ENCODE results near the gene GLRX5.

Gene GLRX5

GRCh38 chr14:95534299-95535225 lies at the start of gene GLRX5:
Gene GLRX5 (plus strand): TSS chr14:95535050. CDS start chr14:95535090, 40 bp downstream.
- peak within 1 kb of the TSS; percentile 83 to 87 for H3K9ac ChIP-seq (ENCODE audit: low read length in 2 of 2)
- no peaks in the 10 kb centered on the region for H3K27me3 ChIP-seq (ENCODE audit: control insufficient read depth in 1 of 2, insufficient read depth in 2 of 2, low read length in 2 of 2)
- H3K36me3 ChIP-seq (ENCODE audit: control insufficient read depth in 2 of 2, insufficient read depth in 2 of 2, low read length in 2 of 2): peaks cover 0 to 6% of the 10 kb centered on the region in 2 donors
- H3K27ac ChIP-seq (ENCODE audit: low read length): peak within 1 kb of the TSS; percentile 64
- no peaks in the 10 kb centered on the region for H3K9me3 ChIP-seq (ENCODE audit: control insufficient read depth in 2 of 2, low read length in 2 of 2)
- H3K4me1 ChIP-seq (ENCODE audit: control insufficient read depth, insufficient read depth, low read length): peaks cover 35% of the 10 kb centered on the region
- peak within 1 kb of the TSS; percentile 93 to 96 for H3K4me3 ChIP-seq (ENCODE audit: low read length in 2 of 2)

- Histone ChIP-seq H3K4me3 (ENCODE audit: low read length in 2 of 2) (no peak overlapping the region), H3K9ac (ENCODE audit: low read length in 2 of 2) (no peak overlapping the region), H3K4me1 (ENCODE audit: control insufficient read depth, insufficient read depth, low read length) (peaks cover 46% of the 10 kb centered on the region), H3K27me3 (ENCODE audit: control insufficient read depth in 1 of 2, insufficient read depth in 2 of 2, low read length in 2 of 2) (peaks cover 6 to 16% of the 10 kb centered on the region in 2 donors), H3K27ac (ENCODE audit: low read length) (no peak overlapping the region), H3K36me3 (ENCODE audit: control insufficient read depth in 2 of 2, insufficient read depth in 2 of 2, low read length in 2 of 2) (no peaks in the 10 kb centered on the region), H3K9me3 (ENCODE audit: control insufficient read depth in 2 of 2, low read length in 2 of 2) (no peaks in the 10 kb centered on the region)
Measured at GRCh38 chr14:95485222-95485819, 49.5 kb upstream of the GLRX5 start.

- no peak overlapping the region for H3K9ac ChIP-seq (ENCODE audit: low read length in 2 of 2)
- H3K9me3 ChIP-seq (ENCODE audit: control insufficient read depth in 2 of 2, low read length in 2 of 2): no peaks in the 10 kb centered on the region
- peaks cover 45% of the 10 kb centered on the region for H3K4me1 ChIP-seq (ENCODE audit: control insufficient read depth, insufficient read depth, low read length)
- H3K27ac ChIP-seq (ENCODE audit: low read length): no peak overlapping the region
- no peak overlapping the region for H3K4me3 ChIP-seq (ENCODE audit: low read length in 2 of 2)
- H3K36me3 ChIP-seq (ENCODE audit: control insufficient read depth in 2 of 2, insufficient read depth in 2 of 2, low read length in 2 of 2): no peaks in the 10 kb centered on the region
- peaks cover 9 to 16% of the 10 kb centered on the region in 2 donors for H3K27me3 ChIP-seq (ENCODE audit: control insufficient read depth in 1 of 2, insufficient read depth in 2 of 2, low read length in 2 of 2)
Measured at GRCh38 chr14:95486875-95487668, 47.8 kb upstream of the GLRX5 start.

DNA sequence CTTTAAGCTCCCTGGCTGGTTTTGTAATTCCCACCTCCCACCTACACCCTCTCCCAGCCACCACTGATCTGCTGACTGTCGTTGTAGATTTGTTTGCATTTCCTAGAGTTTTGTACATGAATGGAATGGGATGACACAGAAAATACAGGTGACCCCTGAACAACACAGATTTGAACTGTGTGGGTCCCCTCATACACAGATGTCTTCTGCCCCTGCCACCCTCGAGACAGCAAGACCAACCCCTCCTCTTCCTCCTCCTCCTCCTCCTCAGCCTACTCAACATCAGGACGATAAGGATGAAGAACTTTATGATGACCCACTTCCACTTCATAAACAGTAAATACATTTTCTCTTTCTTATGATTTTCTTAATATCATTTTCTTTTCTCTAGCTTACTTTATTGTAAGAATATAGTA lies 47.2 kb upstream of the GLRX5 start:
- no peaks in the 10 kb centered on the region for H3K36me3 ChIP-seq (ENCODE audit: control insufficient read depth in 2 of 2, insufficient read depth in 2 of 2, low read length in 2 of 2)
- H3K4me1 ChIP-seq (ENCODE audit: control insufficient read depth, insufficient read depth, low read length): peaks cover 42% of the 10 kb centered on the region
- H3K9me3 ChIP-seq (ENCODE audit: control insufficient read depth in 2 of 2, low read length in 2 of 2): no peaks in the 10 kb centered on the region
- H3K9ac ChIP-seq (ENCODE audit: low read length in 2 of 2): no peak overlapping the region
- peaks cover 9 to 16% of the 10 kb centered on the region in 2 donors for H3K27me3 ChIP-seq (ENCODE audit: control insufficient read depth in 1 of 2, insufficient read depth in 2 of 2, low read length in 2 of 2)
- no peak overlapping the region for H3K4me3 ChIP-seq (ENCODE audit: low read length in 2 of 2)
- no peak overlapping the region for H3K27ac ChIP-seq (ENCODE audit: low read length)

DNA sequence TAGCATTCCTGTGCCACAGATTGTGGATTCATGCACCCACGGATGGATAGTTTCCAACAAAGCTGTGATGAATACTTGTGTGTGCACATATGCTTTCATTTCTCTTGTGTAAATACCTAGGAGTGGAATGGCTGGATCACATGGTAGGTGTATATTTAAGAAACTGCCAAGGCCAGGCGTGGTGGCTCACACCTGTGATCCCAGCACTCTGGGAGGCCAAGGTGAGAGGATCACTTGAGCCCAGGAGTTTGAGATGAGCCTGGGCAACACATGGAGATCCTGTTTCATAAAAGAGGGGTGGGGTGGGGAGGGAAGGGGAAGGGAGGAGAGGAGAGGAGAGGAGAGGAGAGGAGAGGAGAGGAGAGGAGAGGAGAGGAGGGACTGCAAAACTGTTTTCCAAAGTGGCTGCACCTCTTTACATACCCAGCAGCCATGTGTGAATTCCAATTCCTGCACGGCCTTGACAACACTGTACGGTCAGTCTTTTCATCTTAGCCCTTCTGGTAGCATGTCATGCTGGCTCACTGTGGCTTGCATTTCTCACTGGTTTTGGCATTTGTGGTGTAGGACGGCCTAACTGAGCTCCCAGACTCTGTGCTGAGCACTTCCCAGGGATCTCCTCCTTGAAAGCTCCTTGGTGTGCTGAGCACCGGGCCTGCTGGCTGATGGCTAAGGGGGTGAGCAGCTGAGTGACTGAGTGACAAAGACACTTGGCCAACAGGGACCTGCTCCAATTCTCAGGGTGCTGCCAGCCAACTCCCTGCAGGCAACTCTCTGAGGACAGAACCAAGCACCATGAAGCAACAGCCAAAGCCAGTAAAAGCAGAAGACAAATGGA lies 46.3 kb upstream of the GLRX5 start:
- Histone ChIP-seq H3K9me3 (ENCODE audit: control insufficient read depth in 2 of 2, low read length in 2 of 2) (no peaks in the 10 kb centered on the region), H3K36me3 (ENCODE audit: control insufficient read depth in 2 of 2, insufficient read depth in 2 of 2, low read length in 2 of 2) (no peaks in the 10 kb centered on the region), H3K9ac (ENCODE audit: low read length in 2 of 2) (no peak overlapping the region), H3K27me3 (ENCODE audit: control insufficient read depth in 1 of 2, insufficient read depth in 2 of 2, low read length in 2 of 2) (peaks cover 10 to 18% of the 10 kb centered on the region in 2 donors), H3K27ac (ENCODE audit: low read length) (no peak overlapping the region), H3K4me1 (ENCODE audit: control insufficient read depth, insufficient read depth, low read length) (peaks cover 33% of the 10 kb centered on the region), H3K4me3 (ENCODE audit: low read length in 2 of 2) (no peak overlapping the region)

DNA sequence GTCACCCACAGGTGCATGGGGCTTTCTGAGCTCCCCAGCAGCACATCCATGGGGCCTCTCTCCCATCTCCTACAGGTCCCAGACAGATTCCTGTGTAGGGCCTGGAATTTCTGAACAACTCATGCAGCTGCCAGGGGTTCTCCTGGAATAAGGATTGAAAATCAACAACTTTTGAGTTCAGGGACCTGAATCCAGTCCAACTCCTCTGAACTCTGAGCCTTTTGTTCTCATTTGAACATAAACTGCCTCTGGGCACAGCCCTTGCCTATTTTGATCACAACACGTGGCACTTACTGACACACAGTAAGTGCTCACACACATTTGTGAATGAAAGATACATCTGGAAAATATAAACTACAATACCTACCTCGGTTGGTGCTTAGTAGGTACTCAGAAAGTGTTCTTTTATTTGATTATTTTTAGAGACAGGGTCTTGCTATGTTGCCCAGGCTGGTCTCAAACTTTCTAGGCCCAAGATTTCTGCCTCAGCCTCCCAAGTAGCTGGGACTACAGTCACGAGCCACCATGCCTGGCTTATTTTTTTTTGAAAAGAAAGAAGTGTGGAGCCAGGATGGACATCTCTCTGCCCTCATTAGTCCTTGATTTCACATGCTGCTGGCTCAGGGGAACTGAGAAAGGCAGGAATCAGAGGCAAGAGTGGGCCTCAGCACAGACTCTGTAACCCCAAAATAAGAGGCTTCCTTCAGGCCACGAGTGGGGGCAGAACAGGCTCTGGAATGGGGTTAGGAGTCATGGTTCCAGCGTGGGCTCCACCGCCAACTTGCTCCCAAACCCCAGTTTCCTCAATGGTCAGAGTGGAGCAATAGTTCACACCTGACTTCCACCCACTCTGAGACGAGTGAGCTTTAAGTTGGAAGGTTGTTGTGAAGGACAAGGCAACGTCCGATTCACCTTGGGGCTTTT lies 45.4 kb upstream of the GLRX5 start:
- Histone ChIP-seq H3K27ac (ENCODE audit: low read length) (no peak overlapping the region), H3K4me1 (ENCODE audit: control insufficient read depth, insufficient read depth, low read length) (peaks cover 26% of the 10 kb centered on the region), H3K9ac (ENCODE audit: low read length in 2 of 2) (no peak overlapping the region), H3K36me3 (ENCODE audit: control insufficient read depth in 2 of 2, insufficient read depth in 2 of 2, low read length in 2 of 2) (no peaks in the 10 kb centered on the region), H3K9me3 (ENCODE audit: control insufficient read depth in 2 of 2, low read length in 2 of 2) (no peaks in the 10 kb centered on the region), H3K4me3 (ENCODE audit: low read length in 2 of 2) (no peak overlapping the region), H3K27me3 (ENCODE audit: control insufficient read depth in 1 of 2, insufficient read depth in 2 of 2, low read length in 2 of 2) (peaks cover 10 to 16% of the 10 kb centered on the region in 2 donors)

- Histone ChIP-seq H3K9me3 (ENCODE audit: control insufficient read depth in 2 of 2, low read length in 2 of 2) (no peaks in the 10 kb centered on the region), H3K27ac (ENCODE audit: low read length) (no peak overlapping the region), H3K36me3 (ENCODE audit: control insufficient read depth in 2 of 2, insufficient read depth in 2 of 2, low read length in 2 of 2) (no peaks in the 10 kb centered on the region), H3K27me3 (ENCODE audit: control insufficient read depth in 1 of 2, insufficient read depth in 2 of 2, low read length in 2 of 2) (peaks cover 10 to 16% of the 10 kb centered on the region in 2 donors), H3K9ac (ENCODE audit: low read length in 2 of 2) (no peak overlapping the region), H3K4me1 (ENCODE audit: control insufficient read depth, insufficient read depth, low read length) (peaks cover 26% of the 10 kb centered on the region), H3K4me3 (ENCODE audit: low read length in 2 of 2) (no peak overlapping the region)
Measured at GRCh38 chr14:95490138-95490509, 44.7 kb upstream of the GLRX5 start.

GRCh38 chr14:95490727-95491451 lies 44.0 kb upstream of the GLRX5 start:
- Histone ChIP-seq H3K36me3 (ENCODE audit: control insufficient read depth in 2 of 2, insufficient read depth in 2 of 2, low read length in 2 of 2) (no peaks in the 10 kb centered on the region), H3K4me3 (ENCODE audit: low read length in 2 of 2) (no peak overlapping the region), H3K27ac (ENCODE audit: low read length) (no peak overlapping the region), H3K27me3 (ENCODE audit: control insufficient read depth in 1 of 2, insufficient read depth in 2 of 2, low read length in 2 of 2) (peaks cover 10% of the 10 kb centered on the region in 2 donors), H3K4me1 (ENCODE audit: control insufficient read depth, insufficient read depth, low read length) (peaks cover 32% of the 10 kb centered on the region), H3K9ac (ENCODE audit: low read length in 2 of 2) (no peak overlapping the region), H3K9me3 (ENCODE audit: control insufficient read depth in 2 of 2, low read length in 2 of 2) (no peaks in the 10 kb centered on the region)
